Liver (tissue), 9 donors: ENCODE results near the gene OR52N1. TPM values are rescaled to one million over a fixed set of nuclear protein-coding genes. Genes with fewer than 3 reads are reported as not detected.

Source experiments
- DNase-seq: peaks from one replicate; pipeline ENCODE4 v3.0.0-alpha.2; 2017; ENCODE audit warnings: low spot score
- H3K27ac ChIP-seq, 2 donors: one replicate each; pipeline ENCODE4 v1.7.0; 2013; ENCODE audit warnings: inconsistent platforms in 2 of 2, low read length in 2 of 2, control low read depth in 1 of 2, low read depth in 1 of 2, mild to moderate bottlenecking in 1 of 2
- H3K27me3 ChIP-seq, 4 donors: one replicate each; pipeline versions ENCODE4 v1.6.1 to v1.7.0; 2013; ENCODE audit warnings: low read length in 3 of 4, inconsistent platforms in 1 of 4, mild to moderate bottlenecking in 1 of 4, moderate library complexity in 1 of 4; ENCODE audit not compliant: control insufficient read depth in 4 of 4, insufficient read depth in 4 of 4
- H3K36me3 ChIP-seq, 4 donors: one replicate each; pipeline versions ENCODE4 v1.6.1 to v1.7.0; 2013; ENCODE audit warnings: low read length in 3 of 4, mild to moderate bottlenecking in 3 of 4, low read depth in 1 of 4, moderate library complexity in 1 of 4; ENCODE audit not compliant: control insufficient read depth in 4 of 4, insufficient read depth in 3 of 4
- H3K4me1 ChIP-seq, 4 donors: one replicate each; pipeline versions ENCODE4 v1.6.1 to v1.7.0; 2013; ENCODE audit warnings: low read length in 3 of 4, mild to moderate bottlenecking in 3 of 4, moderate library complexity in 1 of 4; ENCODE audit not compliant: control insufficient read depth in 4 of 4, insufficient read depth in 4 of 4
- H3K4me3 ChIP-seq, 3 donors: one replicate each; pipeline versions ENCODE4 v1.6.1 to v1.7.0; 2013; ENCODE audit warnings: low read length in 3 of 3, control low read depth in 1 of 3, low read depth in 1 of 3, mild to moderate bottlenecking in 1 of 3
- H3K9ac ChIP-seq, 2 donors: one replicate each; pipeline ENCODE4 v1.7.0; 2013; ENCODE audit warnings: low read length in 2 of 2, mild to moderate bottlenecking in 2 of 2, moderate library complexity in 2 of 2, control low read depth in 1 of 2, low read depth in 1 of 2
- H3K9me3 ChIP-seq, 4 donors: one replicate each; pipeline versions ENCODE4 v1.6.1 to v1.7.0; 2013; ENCODE audit warnings: low read length in 3 of 4; ENCODE audit not compliant: control insufficient read depth in 4 of 4
- ATF3 ChIP-seq: IDR thresholded peaks from 2 replicates; pipeline ENCODE4 v1.6.1; 2016; ENCODE audit warnings: antibody characterized with exemption
- CTCF ChIP-seq: fragments of 150-350 bp; IDR thresholded peaks from 2 replicates; pipeline ENCODE4 v1.5.1; 2017; ENCODE audit warnings: improper control_type of control experiment, low read depth, low read length; ENCODE audit not compliant: missing input control
- EGR1 ChIP-seq, 2 donors: IDR thresholded peaks; 2 replicates each; pipeline ENCODE4 v1.6.1; 2016 to 2018; ENCODE audit warnings: antibody characterized with exemption in 2 of 2, low read depth in 2 of 2
- FOXA1 ChIP-seq: IDR thresholded peaks from 2 replicates; pipeline ENCODE4 v1.6.1; 2016; ENCODE audit warnings: antibody characterized with exemption
- FOXA2 ChIP-seq: IDR thresholded peaks from 2 replicates; pipeline ENCODE4 v1.6.1; 2016; ENCODE audit warnings: antibody characterized with exemption
- GABPA ChIP-seq, 2 donors: IDR thresholded peaks in 1 of 2; conservative IDR thresholded peaks in 1 of 2; 2 replicates each; pipeline ENCODE4 v1.6.1; 2016; ENCODE audit warnings: antibody characterized with exemption in 2 of 2, mild to moderate bottlenecking in 1 of 2, moderate library complexity in 1 of 2
- HNF4A ChIP-seq, 2 donors: conservative IDR thresholded peaks; 2 replicates each; pipeline ENCODE4 v1.6.1; 2016; ENCODE audit warnings: antibody characterized with exemption in 2 of 2, mild to moderate bottlenecking in 2 of 2
- JUND ChIP-seq, 2 donors: IDR thresholded peaks; 2 replicates each; pipeline ENCODE4 v1.6.1; 2016; ENCODE audit warnings: antibody characterized with exemption in 2 of 2
- MAX ChIP-seq: IDR thresholded peaks from 2 replicates; pipeline ENCODE4 v1.6.1; 2016; ENCODE audit warnings: antibody characterized with exemption
- NR2F2 ChIP-seq: IDR thresholded peaks from 2 replicates; pipeline ENCODE4 v1.6.1; 2016; ENCODE audit warnings: antibody characterized with exemption
- RAD21 ChIP-seq, 2 donors: IDR thresholded peaks; 2 replicates each; pipeline ENCODE4 v1.6.1; 2016; ENCODE audit warnings: antibody characterized with exemption in 2 of 2, mild to moderate bottlenecking in 2 of 2
- RXRA ChIP-seq, 2 donors: IDR thresholded peaks; 2 replicates each; pipeline ENCODE4 v1.6.1; 2017 to 2018; ENCODE audit warnings: antibody characterized with exemption in 2 of 2, mild to moderate bottlenecking in 1 of 2
- SP1 ChIP-seq: IDR thresholded peaks from 2 replicates; pipeline ENCODE4 v1.6.1; 2018; ENCODE audit warnings: antibody characterized with exemption, mild to moderate bottlenecking
- TAF1 ChIP-seq: conservative IDR thresholded peaks from 2 replicates; pipeline ENCODE4 v1.6.1; 2016; ENCODE audit warnings: antibody characterized with exemption, mild to moderate bottlenecking
- YY1 ChIP-seq: IDR thresholded peaks from 2 replicates; pipeline ENCODE4 v1.6.1; 2016; ENCODE audit warnings: antibody characterized with exemption, mild to moderate bottlenecking
- ZBTB33 ChIP-seq: IDR thresholded peaks from 2 replicates; pipeline ENCODE4 v1.6.1; 2016; ENCODE audit warnings: antibody characterized with exemption
- WGBS: extraction: QIAGEN DNeasy Blood & Tissue Kit; methylation state at CpG from one replicate; pipeline ENCODE4 v1.1.7; 2013; 5-methylcytosine and 5-hydroxymethylcytosine counted together
- polyA plus RNA-seq, 2 donors: library from polyadenylated mRNA; stranded (reverse) in 1 of 2; unstranded in 1 of 2; fragments of 200-250 nt in 1 of 2; fragments of >200 nt in 1 of 2; fragmentation: Nextera tagmentation in 1 of 2; extraction: Ambion mirVana in 1 of 2; gene quantifications; one replicate each; pipeline versions ENCODE4 v1.2.1 to v1.2.3, GENCODE V29; 2013 to 2015
- total RNA-seq, 2 donors: library from RNA; depleted of rRNA; stranded (reverse); fragments of >200 nt; gene quantifications; one replicate each; pipeline ENCODE4 v1.2.3, GENCODE V29; 2014
- TF ChIP-seq, protein P1 (sequence below): IDR thresholded peaks from 2 replicates; pipeline ENCODE4 v1.6.1; 2016; ENCODE audit warnings: antibody characterized with exemption, mild to moderate bottlenecking
- donor health status: healthy.
- donor health status: healthy.
- donor health status: healthy.
- donor health status: healthy.
- donor health status: healthy.

OR52N1 gene
- total and polyA plus RNA-seq, 4 donors: under 0.01 to 0.05 TPM; not detected in 2

DNA sequence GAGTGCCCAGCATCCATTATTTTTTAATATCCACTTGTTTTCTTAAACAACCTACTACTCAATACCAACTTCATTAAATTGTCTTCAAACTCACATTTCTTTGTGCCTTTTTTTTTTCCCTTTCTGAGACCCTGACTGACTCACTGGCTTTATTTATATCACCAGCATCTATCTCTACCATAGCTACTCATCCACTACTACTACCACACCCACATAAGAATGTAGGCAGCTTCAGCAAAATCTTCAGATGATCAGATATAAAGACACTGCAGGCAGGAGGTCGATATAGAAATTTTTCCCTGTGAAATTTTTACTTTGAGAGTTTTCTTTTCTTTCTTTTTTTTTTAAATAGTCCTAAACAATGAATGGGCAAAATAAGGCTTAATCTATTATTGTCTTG is 52.6 kb downstream of the OR52N1 start:
- no peaks in the 10 kb centered on the region for H3K27me3 ChIP-seq
- 46% methylated on average over 1 of the region's 1 CpG for WGBS
- no peaks in the 10 kb centered on the region for H3K4me1 ChIP-seq
- no peak overlapping the region for H3K4me3 ChIP-seq
- no peak overlapping the region for H3K9ac ChIP-seq
- H3K9me3 ChIP-seq: peaks cover 0 to 2% (median 0%) of the 10 kb centered on the region in 4 donors
- TF ChIP-seq SP1 (no peak), EGR1 (IDR thresholded peaks at IDR 0.05; ENCODE audit: low read depth in 2 of 2) (no peak), MAX (no peak), FOXA2 (no peak), RXRA (IDR thresholded peaks at IDR 0.05) (no peak), RAD21 (IDR thresholded peaks at IDR 0.05) (no peak), HNF4A (conservative IDR thresholded peaks at IDR 0.05) (no peak), TAF1 (no peak), CTCF (no peak), FOXA1 (no peak), ATF3 (no peak), NR2F2 (no peak), JUND (IDR thresholded peaks at IDR 0.05) (no peak), GABPA (IDR thresholded peaks at IDR 0.05 in 1 of 2, conservative IDR thresholded peaks at IDR 0.05 in 1 of 2) (no peak), ZBTB33 (no peak), YY1 (no peak)
- TF ChIP-seq, protein P1, sequence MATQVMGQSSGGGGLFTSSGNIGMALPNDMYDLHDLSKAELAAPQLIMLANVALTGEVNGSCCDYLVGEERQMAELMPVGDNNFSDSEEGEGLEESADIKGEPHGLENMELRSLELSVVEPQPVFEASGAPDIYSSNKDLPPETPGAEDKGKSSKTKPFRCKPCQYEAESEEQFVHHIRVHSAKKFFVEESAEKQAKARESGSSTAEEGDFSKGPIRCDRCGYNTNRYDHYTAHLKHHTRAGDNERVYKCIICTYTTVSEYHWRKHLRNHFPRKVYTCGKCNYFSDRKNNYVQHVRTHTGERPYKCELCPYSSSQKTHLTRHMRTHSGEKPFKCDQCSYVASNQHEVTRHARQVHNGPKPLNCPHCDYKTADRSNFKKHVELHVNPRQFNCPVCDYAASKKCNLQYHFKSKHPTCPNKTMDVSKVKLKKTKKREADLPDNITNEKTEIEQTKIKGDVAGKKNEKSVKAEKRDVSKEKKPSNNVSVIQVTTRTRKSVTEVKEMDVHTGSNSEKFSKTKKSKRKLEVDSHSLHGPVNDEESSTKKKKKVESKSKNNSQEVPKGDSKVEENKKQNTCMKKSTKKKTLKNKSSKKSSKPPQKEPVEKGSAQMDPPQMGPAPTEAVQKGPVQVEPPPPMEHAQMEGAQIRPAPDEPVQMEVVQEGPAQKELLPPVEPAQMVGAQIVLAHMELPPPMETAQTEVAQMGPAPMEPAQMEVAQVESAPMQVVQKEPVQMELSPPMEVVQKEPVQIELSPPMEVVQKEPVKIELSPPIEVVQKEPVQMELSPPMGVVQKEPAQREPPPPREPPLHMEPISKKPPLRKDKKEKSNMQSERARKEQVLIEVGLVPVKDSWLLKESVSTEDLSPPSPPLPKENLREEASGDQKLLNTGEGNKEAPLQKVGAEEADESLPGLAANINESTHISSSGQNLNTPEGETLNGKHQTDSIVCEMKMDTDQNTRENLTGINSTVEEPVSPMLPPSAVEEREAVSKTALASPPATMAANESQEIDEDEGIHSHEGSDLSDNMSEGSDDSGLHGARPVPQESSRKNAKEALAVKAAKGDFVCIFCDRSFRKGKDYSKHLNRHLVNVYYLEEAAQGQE: no peak
- no peaks in the 10 kb centered on the region for H3K36me3 ChIP-seq
- no peak overlapping the region for H3K27ac ChIP-seq
- DNase-seq: no peak
